GM12801 (cell line): Measurements from ENCODE around the gene RGP1.

ENCODE experiments used
- CTCF ChIP-seq: IDR thresholded peaks from one replicate; pipeline ENCODE4 v1.5.1; 2011; ENCODE audit warnings: control low read depth; ENCODE audit not compliant: insufficient read length; ENCODE audit errors: extremely low read depth

RGP1 gene

GRCh38 chr9:35748858-35749514, at the start of gene RGP1, which contains the start of gene GBA2:
Gene RGP1, plus strand, starts transcription at chr9:35749287. Its CDS starts 469 bp downstream, at chr9:35749756.
Gene GBA2, minus strand, starts transcription at chr9:35749228. Its CDS starts 524 bp downstream, at chr9:35748704.
- no peak for TF ChIP-seq CTCF

GRCh38 chr9:35700031-35700430, 49.1 kb upstream of the RGP1 start:
- no peak for TF ChIP-seq CTCF

- TF ChIP-seq CTCF, result no peak
Measured at GRCh38 chr9:35700942-35701341, 48.1 kb upstream of the RGP1 start.

GRCh38 chr9:35702696-35703095, 46.4 kb upstream of the RGP1 start:
- no peak for TF ChIP-seq CTCF

GRCh38 chr9:35703906-35704672, 45.0 kb upstream of the RGP1 start:
- no peak for TF ChIP-seq CTCF

GRCh38 chr9:35705372-35705771, 43.7 kb upstream of the RGP1 start:
- no peak for TF ChIP-seq CTCF

GRCh38 chr9:35705836-35706430, 43.2 kb upstream of the RGP1 start:
- no peak for TF ChIP-seq CTCF
